ENCODE data around the gene IER3. TPM values are rescaled to one million over a fixed set of nuclear protein-coding genes. Genes with fewer than 3 reads are reported as not detected.

The IER3 gene
- total and polyA plus RNA-seq, 2 of the 13 experiments (the other 11 are each of a cell fraction or from before 2014, with no cell fraction given) = 51.1 to 131 TPM

DNA sequence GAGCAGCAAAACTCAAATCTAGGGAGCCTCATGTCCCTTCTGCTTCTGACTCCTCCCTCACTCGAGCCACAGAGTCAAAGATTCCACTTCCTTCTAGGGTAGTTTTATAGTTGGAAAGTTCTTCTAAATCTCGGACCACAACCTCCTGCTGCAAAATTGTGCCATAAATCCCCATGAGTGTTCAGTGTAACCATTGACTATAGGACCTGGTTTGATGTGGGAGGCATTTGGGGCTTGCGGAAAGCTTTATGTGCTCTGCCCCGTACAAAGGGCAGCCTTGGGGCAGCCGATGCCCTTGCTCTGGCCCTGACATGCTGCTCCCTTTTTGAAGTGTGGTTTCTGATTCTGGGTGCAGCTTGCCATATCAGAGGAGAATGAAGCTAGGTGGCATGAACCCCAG, 43.6 kb upstream of the IER3 start (continued):
- TF ChIP-seq HNF4A (CRISPR knock-in tag; IDR thresholded peaks at IDR 0.05) = peak; percentile 78
- no peak for TF ChIP-seq MTF1 (CRISPR knock-in tag; IDR thresholded peaks at IDR 0.05)
- TF ChIP-seq ZNF18 (CRISPR knock-in tag; IDR thresholded peaks at IDR 0.05; ENCODE audit: insufficient replicate concordance) = no peak
- TF ChIP-seq ARID5B (CRISPR knock-in tag; IDR thresholded peaks at IDR 0.05) = peak; percentile 49
- no peak; the same call in 1 of the 2 replicates for TF ChIP-seq ZNF292 (CRISPR knock-in tag; IDR thresholded peaks at IDR 0.05; ENCODE audit: borderline replicate concordance, low read depth)
- peak; percentile 62 for TF ChIP-seq HOXA3 (CRISPR knock-in tag; IDR thresholded peaks at IDR 0.05)
- TF ChIP-seq, protein P1, sequence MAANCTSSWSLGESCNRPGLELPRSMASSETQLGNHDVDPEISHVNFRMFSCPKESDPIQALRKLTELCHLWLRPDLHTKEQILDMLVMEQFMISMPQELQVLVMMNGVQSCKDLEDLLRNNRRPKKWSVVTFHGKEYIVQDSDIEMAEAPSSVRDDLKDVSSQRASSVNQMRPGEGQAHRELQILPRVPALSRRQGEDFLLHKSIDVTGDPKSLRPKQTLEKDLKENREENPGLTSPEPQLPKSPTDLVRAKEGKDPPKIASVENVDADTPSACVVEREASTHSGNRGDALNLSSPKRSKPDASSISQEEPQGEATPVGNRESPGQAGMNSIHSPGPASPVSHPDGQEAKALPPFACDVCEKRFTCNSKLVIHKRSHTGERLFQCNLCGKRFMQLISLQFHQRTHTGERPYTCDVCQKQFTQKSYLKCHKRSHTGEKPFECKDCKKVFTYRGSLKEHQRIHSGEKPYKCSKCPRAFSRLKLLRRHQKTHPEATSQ (CRISPR knock-in tag; IDR thresholded peaks at IDR 0.05; ENCODE audit: borderline replicate concordance) = no peak
- TF ChIP-seq ZNF432 (CRISPR knock-in tag; IDR thresholded peaks at IDR 0.05; ENCODE audit: borderline replicate concordance) = no peak
- TF ChIP-seq NCOA5 (CRISPR knock-in tag; IDR thresholded peaks at IDR 0.05) = no peak
- no peak for TF ChIP-seq ZNF160 (CRISPR knock-in tag; IDR thresholded peaks at IDR 0.05)
- peak; percentile 30; the same call in 1 of the 2 replicates for TF ChIP-seq ZBTB38 (CRISPR knock-in tag; IDR thresholded peaks at IDR 0.05)
- TF ChIP-seq PHF21A (CRISPR knock-in tag; IDR thresholded peaks at IDR 0.05) = peak; percentile 71; the same call in 1 of the 2 replicates
- peak; percentile 17; the same call in 1 of the 2 replicates for TF ChIP-seq ADNP (CRISPR knock-in tag; IDR thresholded peaks at IDR 0.05)
- peak; percentile 38 for TF ChIP-seq XRCC5 (optimal IDR thresholded peaks at IDR 0.05; ENCODE audit: low read length)
- TF ChIP-seq EEA1 (CRISPR knock-in tag; IDR thresholded peaks at IDR 0.05; ENCODE audit: borderline replicate concordance) = no peak
- no peak for TF ChIP-seq JDP2 (CRISPR knock-in tag; IDR thresholded peaks at IDR 0.05; ENCODE audit: borderline replicate concordance)
- TF ChIP-seq ZNF331 (CRISPR knock-in tag; IDR thresholded peaks at IDR 0.05) = peak; percentile 37; the same call in 1 of the 2 replicates
- no peak for TF ChIP-seq ZNF572 (CRISPR knock-in tag; IDR thresholded peaks at IDR 0.05)
- peak; percentile 60; the same call in 1 of the 2 replicates for TF ChIP-seq IRF2 (CRISPR knock-in tag; IDR thresholded peaks at IDR 0.05)
- no peak for TF ChIP-seq DMTF1 (CRISPR knock-in tag; IDR thresholded peaks at IDR 0.05)
- TF ChIP-seq ZNF850 (CRISPR knock-in tag; conservative IDR thresholded peaks at IDR 0.05) = no peak
- peak; percentile 65; the same call in 1 of the 2 replicates for TF ChIP-seq NCOA2 (CRISPR knock-in tag; IDR thresholded peaks at IDR 0.05)
